Left colon (tissue), 2 donors: ENCODE data around the gene POLR1D. TPM values are rescaled to one million over a fixed set of nuclear protein-coding genes. Genes with fewer than 3 reads are reported as not detected.
"Not testable (repeated sequence)": the region's sequence is repeated elsewhere in the genome, so short reads cannot be mapped to it uniquely, and the experiment has no call there.

Experiments
- ATAC-seq: fragments of 200-7000 bp; cut with Tn5 transposase; one replicate; pipeline ENCODE4 v1.9.1; 2020; ENCODE audit warnings: mild to moderate bottlenecking, moderate library complexity
- DNase-seq, 2 donors: peaks; one replicate each; pipeline ENCODE4 v3.0.0-alpha.2; 2020
- intact Hi-C, 2 donors: fragments of 100-400 bp; cut with DNase I in 1 of 2; cut with micrococcal nuclease in 1 of 2; formaldehyde crosslinking; loops; one replicate each; pipeline versions ENCODE4 v1.11.2 to v1.14.0; 2022; cut with DNase I, micrococcal nuclease
- total RNA-seq, 2 donors: library from RNA; stranded (reverse); fragmentation: NEBNext Ultra II Directional; extraction: Animal tissue kit (Norgen Biotek cat#: 25700); gene quantifications; one replicate each; pipeline ENCODE4 v1.2.1, GENCODE V29; 2021
- donor health status: DM: no; HTN: no; CAD: no.
- donor health status: DM: yes; HTN: yes; CAD: no.

Gene POLR1D
- total RNA-seq, 2 donors from 2014 or later = 95.5 to 101 TPM

GRCh38 chr13:27605610-27606200 lies 16.0 kb upstream of the POLR1D start:
- DNase-seq = no peak
- no peak for ATAC-seq
- intact Hi-C loops = no loop called here

- DNase-seq (no peak), ATAC-seq (peak; percentile 93)
- intact Hi-C loops = no loop called here
Measured at GRCh38 chr13:27607125-27607524, 14.6 kb upstream of the POLR1D start.

GRCh38 chr13:27613628-27614027 lies 8.1 kb upstream of the POLR1D start:
- peak; percentile 81 for ATAC-seq
- intact Hi-C loops = no loop called here
- no peak for DNase-seq

- intact Hi-C loops = no loop called here
- no peak for DNase-seq
- ATAC-seq = no peak
Measured at GRCh38 chr13:27617881-27618321, 3.8 kb upstream of the POLR1D start.

- intact Hi-C loops = no loop called here
- ATAC-seq (no peak), DNase-seq (no peak)
Measured at GRCh38 chr13:27619093-27619727, 2.5 kb upstream of the POLR1D start.

- intact Hi-C loops = no loop called here
- peak in 1 of 2 donors; percentile 37 for DNase-seq
Measured at GRCh38 chr13:27619728-27620376, 1.8 kb upstream of the POLR1D start.

GRCh38 chr13:27620377-27621115 lies 1.1 kb upstream of the POLR1D start, which contains the start of gene LNX2:
Gene LNX2 (minus strand): TSS chr13:27620529. CDS start chr13:27581703, 38,826 bp downstream.
- peak; percentile 98 for DNase-seq
- intact Hi-C loops = no loop called here
- peak; percentile 81 for ATAC-seq

More at GRCh38 chr13:27619728-27620376, 1.8 kb upstream of the POLR1D start:
- peak; percentile 47 for ATAC-seq

GRCh38 chr13:27621116-27621365 lies 651 bp upstream of the POLR1D start:
- DNase-seq = peak in 1 of 2 donors; percentile 56
- intact Hi-C loops = no loop called here
- peak; percentile 57 for ATAC-seq

GRCh38 chr13:27622102-27622820 lies 569 bp downstream of the POLR1D start:
- ATAC-seq (no peak), DNase-seq (no peak)
- intact Hi-C loops = no loop called here

GRCh38 chr13:27622881-27623280 lies 1.2 kb downstream of the POLR1D start:
- peak in 1 of 2 donors; percentile 22 for DNase-seq
- no peak for ATAC-seq
- intact Hi-C loops = no loop called here

- intact Hi-C loops = no loop called here
Measured at GRCh38 chr13:27624071-27624470, 2.4 kb downstream of the POLR1D start.

GRCh38 chr13:27625839-27626238 lies 4.1 kb downstream of the POLR1D start:
- ATAC-seq = no peak
- no peak for DNase-seq
- intact Hi-C loops = no loop called here

More at GRCh38 chr13:27624071-27624470, 2.4 kb downstream of the POLR1D start:
- ATAC-seq (no peak), DNase-seq (no peak)

GRCh38 chr13:27627380-27627779 lies 5.7 kb downstream of the POLR1D start:
- intact Hi-C loops = no loop called here
- no peak for ATAC-seq
- no peak for DNase-seq

- intact Hi-C loops = no loop called here
- DNase-seq (no peak), ATAC-seq (no peak)
Measured at GRCh38 chr13:27628081-27628480, 6.4 kb downstream of the POLR1D start.

- ATAC-seq, intact Hi-C loops, DNase-seq: not testable (repeated sequence)
Measured at GRCh38 chr13:27628766-27629165, 7.1 kb downstream of the POLR1D start.

GRCh38 chr13:27631156-27631555 lies 9.5 kb downstream of the POLR1D start:
- ATAC-seq (no peak), DNase-seq (no peak)
- intact Hi-C loops = no loop called here

- ATAC-seq (no peak), DNase-seq (no peak)
- intact Hi-C loops = no loop called here
Measured at GRCh38 chr13:27631665-27632064, 10.0 kb downstream of the POLR1D start.

- intact Hi-C loops = no loop called here
- no peak for ATAC-seq
- no peak for DNase-seq
Measured at GRCh38 chr13:27632214-27632613, 10.5 kb downstream of the POLR1D start.

GRCh38 chr13:27632648-27633047 lies 11.0 kb downstream of the POLR1D start:
- intact Hi-C loops = no loop called here
- no peak for DNase-seq
- no peak for ATAC-seq
